Measurements from ENCODE around the gene RBM33. TPM values are rescaled to one million over a fixed set of nuclear protein-coding genes. Genes with fewer than 3 reads are reported as not detected.

The RBM33 gene
- total and polyA plus RNA-seq, 2 of the 13 experiments (the other 11 are each of a cell fraction or from before 2014, with no cell fraction given) = 12.4 to 28.9 TPM

- Histone ChIP-seq H3K27me3 (ENCODE audit: control insufficient read depth in 1 of 2, insufficient read depth in 2 of 2, low read length in 2 of 2) (no peaks in the 10 kb centered on the region), H4K20me1 (ENCODE audit: insufficient read depth, low read length) (no peaks in the 10 kb centered on the region), H3K36me3 (replicated peaks in 1 of 2; ENCODE audit: control insufficient read depth in 1 of 2, insufficient read depth in 2 of 2, low read length in 2 of 2) (no peaks in the 10 kb centered on the region), H3K27ac (ENCODE audit: extremely low read length, insufficient read depth, low read length) (no peak overlapping the region), H3K9me3 (ENCODE audit: low read length) (peaks cover 9% of the 10 kb centered on the region), H3K4me2 (ENCODE audit: low read depth, low read length) (no peak overlapping the region), H3K4me1 (ENCODE audit: insufficient read depth, low read length) (peaks cover 12% of the 10 kb centered on the region), H3K4me3 (replicated peaks in 1 of 3; ENCODE audit: insufficient read depth in 1 of 3, low read depth in 2 of 3, low read length in 3 of 3) (no peak overlapping the region), H3K79me2 (ENCODE audit: insufficient read depth, low read length) (no peaks in the 10 kb centered on the region), H2AFZ (ENCODE audit: low read length) (no peak overlapping the region), H3K9ac (ENCODE audit: insufficient read depth, low read depth, low read length) (no peak overlapping the region)
- no TSS peak for BruUV-seq (replicated peaks)
- POLR2A ChIA-PET = no interaction called here
- TF ChIP-seq, protein P1, sequence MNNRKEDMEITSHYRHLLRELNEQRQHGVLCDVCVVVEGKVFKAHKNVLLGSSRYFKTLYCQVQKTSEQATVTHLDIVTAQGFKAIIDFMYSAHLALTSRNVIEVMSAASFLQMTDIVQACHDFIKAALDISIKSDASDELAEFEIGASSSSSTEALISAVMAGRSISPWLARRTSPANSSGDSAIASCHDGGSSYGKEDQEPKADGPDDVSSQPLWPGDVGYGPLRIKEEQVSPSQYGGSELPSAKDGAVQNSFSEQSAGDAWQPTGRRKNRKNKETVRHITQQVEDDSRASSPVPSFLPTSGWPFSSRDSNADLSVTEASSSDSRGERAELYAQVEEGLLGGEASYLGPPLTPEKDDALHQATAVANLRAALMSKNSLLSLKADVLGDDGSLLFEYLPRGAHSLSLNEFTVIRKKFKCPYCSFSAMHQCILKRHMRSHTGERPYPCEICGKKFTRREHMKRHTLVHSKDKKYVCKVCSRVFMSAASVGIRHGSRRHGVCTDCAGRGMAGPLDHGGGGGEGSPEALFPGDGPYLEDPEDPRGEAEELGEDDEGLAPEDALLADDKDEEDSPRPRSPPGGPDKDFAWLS (CRISPR knock-in tag; IDR thresholded peaks at IDR 0.05; ENCODE audit: borderline replicate concordance) = no peak
- TF ChIP-seq, protein P2, sequence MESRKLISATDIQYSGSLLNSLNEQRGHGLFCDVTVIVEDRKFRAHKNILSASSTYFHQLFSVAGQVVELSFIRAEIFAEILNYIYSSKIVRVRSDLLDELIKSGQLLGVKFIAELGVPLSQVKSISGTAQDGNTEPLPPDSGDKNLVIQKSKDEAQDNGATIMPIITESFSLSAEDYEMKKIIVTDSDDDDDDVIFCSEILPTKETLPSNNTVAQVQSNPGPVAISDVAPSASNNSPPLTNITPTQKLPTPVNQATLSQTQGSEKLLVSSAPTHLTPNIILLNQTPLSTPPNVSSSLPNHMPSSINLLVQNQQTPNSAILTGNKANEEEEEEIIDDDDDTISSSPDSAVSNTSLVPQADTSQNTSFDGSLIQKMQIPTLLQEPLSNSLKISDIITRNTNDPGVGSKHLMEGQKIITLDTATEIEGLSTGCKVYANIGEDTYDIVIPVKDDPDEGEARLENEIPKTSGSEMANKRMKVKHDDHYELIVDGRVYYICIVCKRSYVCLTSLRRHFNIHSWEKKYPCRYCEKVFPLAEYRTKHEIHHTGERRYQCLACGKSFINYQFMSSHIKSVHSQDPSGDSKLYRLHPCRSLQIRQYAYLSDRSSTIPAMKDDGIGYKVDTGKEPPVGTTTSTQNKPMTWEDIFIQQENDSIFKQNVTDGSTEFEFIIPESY (CRISPR knock-in tag; IDR thresholded peaks at IDR 0.05) = no peak
- no peak for TF ChIP-seq ATF7 (IDR thresholded peaks at IDR 0.05)
- TF ChIP-seq ATF7 (CRISPR knock-in tag; IDR thresholded peaks at IDR 0.05) = no peak
- TF ChIP-seq TARDBP (CRISPR knock-in tag; IDR thresholded peaks at IDR 0.05) = no peak
- no peak for TF ChIP-seq NFRKB (IDR thresholded peaks at IDR 0.05)
- FAIRE-seq = no peak
- 100% methylated on average over 1 of the region's 1 CpG for whole genome bisulfite sequencing (ENCODE audit: low lambda C conversion rate)
- CTCF ChIA-PET (ENCODE audit: low intra/inter-chr PET ratio, low total read pairs) = interaction anchor here (1.1 kb wide), 1 partner anchor 31 kb away, joined by 3 read pairs; no protein-coding TSS in a partner anchor
- in situ Hi-C loops (cut with HindIII; ENCODE audit: extremely low pct_ligation_motif_present, low pct_unique_long_range_greater_than_20kb) (no loop called here), intact Hi-C loops (cut with micrococcal nuclease; ENCODE audit: unreplicated experiment) (no loop called here)
- ATAC-seq = no peak
- no peak for DNase-seq (ENCODE audit: low spot score)
Observed at GRCh38 chr7:155629171-155629570, 15.3 kb upstream of the RBM33 start.
